NCI-H1417 treated with DMSO at 0.1 percent for 48 hours (cell line): ENCODE data around the gene LY6G5C.
"Not testable (repeated sequence)": the region's sequence is repeated elsewhere in the genome, so short reads cannot be mapped to it uniquely, and the experiment has no call there.

Experiments
- DNase-seq: peaks from one replicate; lab custom pipeline; 2025; lab: John Stamatoyannopoulos, UW

LY6G5C gene

DNA sequence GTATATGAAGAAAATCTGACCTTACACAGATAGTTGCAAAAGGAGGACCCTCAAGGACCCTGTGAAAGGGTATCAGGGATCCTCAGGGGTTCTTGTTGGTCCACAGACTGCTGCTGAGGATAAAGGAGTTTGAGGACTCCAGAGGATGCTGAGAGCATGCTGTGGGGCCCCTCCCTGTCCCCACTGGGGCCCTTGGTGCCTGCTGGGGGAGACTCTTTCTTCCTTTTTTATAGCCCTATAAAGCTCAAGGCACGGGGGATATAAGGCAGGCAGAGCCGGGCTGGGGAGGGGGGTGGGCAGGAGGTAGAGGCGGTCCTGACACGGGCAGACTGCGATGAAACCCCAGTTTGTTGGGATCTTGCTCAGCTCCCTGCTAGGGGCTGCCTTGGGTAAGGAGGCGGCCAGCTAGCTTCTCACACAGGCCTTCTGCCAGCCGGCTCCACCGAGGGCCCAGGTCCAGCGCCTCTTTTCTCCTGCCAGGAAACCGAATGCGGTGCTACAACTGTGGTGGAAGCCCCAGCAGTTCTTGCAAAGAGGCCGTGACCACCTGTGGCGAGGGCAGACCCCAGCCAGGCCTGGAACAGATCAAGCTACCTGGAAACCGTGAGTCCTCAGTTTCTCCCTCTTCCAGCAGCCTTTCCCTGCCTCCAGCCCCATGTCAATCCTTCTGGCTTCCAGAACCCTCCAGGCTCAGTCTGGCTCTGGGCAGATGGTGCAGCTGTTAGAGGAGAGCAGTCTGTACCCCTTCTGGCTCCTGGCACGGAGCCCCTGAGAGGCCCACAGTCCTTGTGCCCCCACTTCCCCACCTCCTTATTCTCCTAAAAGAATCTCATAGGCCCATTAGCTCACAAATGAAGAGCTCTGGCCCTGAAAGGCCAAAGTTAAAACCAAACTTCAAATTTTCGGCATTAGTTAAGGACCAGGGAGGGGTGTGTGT is 34.4 kb upstream of the LY6G5C start, which contains the start of gene LY6G6D:
TSS of gene LY6G6D (plus strand) at position 327 of the 937 bp plus-strand sequence. CDS start at position 335, 8 bp downstream.
- no peak for DNase-seq

DNA sequence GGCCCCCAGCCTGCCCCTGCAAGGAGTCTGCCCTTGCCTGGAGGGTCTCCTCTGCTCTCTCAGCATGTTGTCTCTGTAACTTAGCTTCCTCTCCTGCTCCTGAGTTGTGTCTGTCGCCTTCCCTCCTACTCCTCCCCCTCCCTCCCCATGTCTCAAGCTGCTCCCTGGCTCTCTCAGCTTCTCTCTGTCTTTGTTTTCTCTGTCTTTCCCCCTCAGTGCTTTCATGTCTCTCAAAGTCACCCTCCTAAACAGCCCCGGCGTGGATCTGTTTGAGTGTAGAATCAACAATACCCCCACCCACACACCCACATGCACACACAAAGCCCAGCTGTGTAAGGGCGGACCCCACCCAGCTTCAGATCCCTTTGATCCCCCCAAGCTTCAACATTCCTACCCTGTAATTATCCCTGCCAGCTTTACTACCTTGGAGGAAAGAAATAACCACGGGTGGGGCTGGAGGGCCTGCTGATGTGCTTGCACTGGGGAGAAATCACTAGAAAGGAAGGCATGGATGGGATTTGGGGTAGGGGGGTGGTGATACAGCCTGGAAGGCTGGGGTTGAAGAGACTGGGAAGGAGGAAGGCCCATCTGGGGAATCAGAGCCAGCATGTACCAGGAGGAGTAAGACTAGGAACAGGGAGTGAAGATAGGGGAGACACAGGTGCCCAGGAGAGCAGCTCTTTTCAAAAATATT is 33.3 kb upstream of the LY6G5C start:
- peak; percentile 65 for DNase-seq

DNA sequence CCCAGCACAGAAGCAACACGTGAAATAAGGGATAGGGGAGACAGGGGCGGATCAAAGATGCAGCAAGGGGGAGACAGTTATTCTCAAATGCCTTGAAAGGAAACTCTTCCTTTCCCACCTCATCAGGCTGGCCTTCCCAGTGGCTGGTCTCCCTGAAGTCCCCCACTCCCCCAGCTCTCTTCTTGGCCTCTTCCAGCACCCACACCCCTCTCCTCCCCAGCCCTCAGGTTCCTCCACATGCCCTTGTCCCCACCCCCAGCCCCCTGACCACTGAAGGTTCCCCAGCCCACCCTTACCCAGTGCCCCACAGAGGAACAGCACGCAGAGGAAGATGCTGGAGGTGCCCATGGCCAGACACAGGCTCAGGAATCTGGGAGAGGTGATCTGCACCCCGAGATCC is 32.6 kb upstream of the LY6G5C start:
- DNase-seq: no peak

- no peak for DNase-seq
Observed at GRCh38 chr6:31712296-31712695, 31.4 kb upstream of the LY6G5C start.

DNA sequence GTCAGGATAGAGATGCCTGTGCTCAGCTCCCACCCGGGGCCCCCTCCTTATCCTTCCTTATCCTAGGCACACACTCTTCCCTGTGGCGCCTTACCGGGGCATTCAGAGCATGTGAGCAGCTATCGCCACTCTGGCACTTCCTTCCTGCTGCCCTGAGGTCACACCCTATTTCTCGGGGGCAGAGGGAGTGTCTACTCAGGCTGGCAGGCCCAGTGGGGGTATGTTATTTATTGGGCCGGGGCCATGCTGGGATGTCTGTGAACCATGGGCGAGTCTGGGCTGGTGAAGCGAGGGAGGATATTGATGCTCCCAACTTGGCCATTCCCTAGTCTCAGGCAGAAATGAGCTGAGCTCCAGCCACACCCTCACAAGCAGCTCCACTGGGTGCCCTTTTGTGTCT is 30.4 kb upstream of the LY6G5C start:
- no peak for DNase-seq

GRCh38 chr6:31710523-31711219 is 29.8 kb upstream of the LY6G5C start:
- no peak for DNase-seq

GRCh38 chr6:31709157-31709556 is 28.3 kb upstream of the LY6G5C start:
- not testable (repeated sequence) for DNase-seq

GRCh38 chr6:31708224-31708623 is 27.4 kb upstream of the LY6G5C start:
- DNase-seq: no peak

GRCh38 chr6:31707701-31708100 is 26.8 kb upstream of the LY6G5C start:
- DNase-seq: no peak

DNA sequence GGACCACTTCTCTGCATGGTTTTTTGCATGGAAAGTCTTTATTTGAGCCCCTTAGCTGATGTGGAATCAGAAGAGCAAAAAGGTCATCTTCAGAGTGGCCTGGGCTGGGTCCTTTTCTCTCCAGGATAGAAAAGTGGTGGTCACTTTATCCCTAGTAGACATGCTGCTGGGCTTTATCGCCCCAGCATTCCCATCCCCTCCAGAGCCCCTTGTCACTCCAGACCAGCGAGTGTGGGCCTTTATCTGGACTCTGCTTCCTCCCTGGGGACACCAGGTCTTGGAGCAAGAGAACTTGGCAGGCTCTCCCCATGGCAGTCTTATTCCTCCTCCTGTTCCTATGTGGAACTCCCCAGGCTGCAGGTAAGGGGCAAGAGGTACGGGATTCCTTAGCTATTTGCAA is 25.7 kb upstream of the LY6G5C start, which contains the start of gene LY6G6F:
TSS of gene LY6G6F (plus strand) at position 268 of the 400 bp plus-strand sequence. CDS start at position 309, 41 bp downstream.
- no peak for DNase-seq

- no peak for DNase-seq
Observed at GRCh38 chr6:31705931-31706330, 25.1 kb upstream of the LY6G5C start.

DNA sequence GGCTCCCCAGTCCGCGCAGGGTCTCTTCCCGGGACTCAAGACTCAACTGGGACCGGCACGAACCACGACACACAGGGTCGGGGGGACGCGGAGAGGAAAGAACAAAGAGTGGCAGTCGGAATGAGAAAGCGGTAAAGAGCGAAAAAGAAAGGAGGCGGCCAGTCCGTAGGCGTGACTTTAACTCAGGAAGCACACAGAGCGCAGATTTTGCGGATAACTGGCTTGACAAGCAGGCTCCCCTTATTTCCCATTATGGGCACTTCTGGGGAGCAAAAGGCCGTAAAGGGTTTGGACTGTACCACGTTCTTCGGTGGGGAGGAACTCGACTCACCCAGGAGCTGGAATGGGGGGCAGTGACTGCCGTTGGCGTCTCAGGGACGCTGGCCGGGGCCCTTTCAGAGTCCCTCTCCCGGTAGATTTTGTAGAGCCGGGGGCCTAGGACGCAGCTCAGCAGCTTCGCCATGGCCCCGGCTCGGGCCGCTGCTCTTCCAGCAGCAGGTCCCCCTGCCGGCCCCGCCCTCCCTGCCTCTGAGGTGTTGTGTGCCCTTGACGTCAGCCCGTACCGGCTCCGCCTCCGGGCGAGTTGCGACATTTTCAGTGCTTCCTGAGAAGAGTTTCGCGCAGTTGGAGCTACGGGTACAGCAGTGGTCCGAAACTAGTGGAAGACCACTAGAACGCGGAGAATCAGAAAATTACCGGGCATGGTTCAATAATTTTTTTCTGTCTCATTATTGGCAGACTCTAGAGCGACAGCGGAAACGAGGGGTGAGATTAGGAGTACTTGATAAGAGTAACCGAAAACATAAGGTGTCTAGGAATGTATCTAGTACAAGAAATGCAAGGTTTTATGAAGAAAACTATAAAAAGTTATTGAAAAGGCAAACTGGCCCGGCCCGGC is 22.2 kb upstream of the LY6G5C start, which contains the start of gene ABHD16A:
TSS of gene ABHD16A (minus strand) at position 506 of the 898 bp plus-strand sequence. CDS start at position 463, 43 bp downstream.
- DNase-seq: peak; percentile 78

GRCh38 chr6:31702405-31702818 is 21.5 kb upstream of the LY6G5C start:
- DNase-seq: no peak

DNA sequence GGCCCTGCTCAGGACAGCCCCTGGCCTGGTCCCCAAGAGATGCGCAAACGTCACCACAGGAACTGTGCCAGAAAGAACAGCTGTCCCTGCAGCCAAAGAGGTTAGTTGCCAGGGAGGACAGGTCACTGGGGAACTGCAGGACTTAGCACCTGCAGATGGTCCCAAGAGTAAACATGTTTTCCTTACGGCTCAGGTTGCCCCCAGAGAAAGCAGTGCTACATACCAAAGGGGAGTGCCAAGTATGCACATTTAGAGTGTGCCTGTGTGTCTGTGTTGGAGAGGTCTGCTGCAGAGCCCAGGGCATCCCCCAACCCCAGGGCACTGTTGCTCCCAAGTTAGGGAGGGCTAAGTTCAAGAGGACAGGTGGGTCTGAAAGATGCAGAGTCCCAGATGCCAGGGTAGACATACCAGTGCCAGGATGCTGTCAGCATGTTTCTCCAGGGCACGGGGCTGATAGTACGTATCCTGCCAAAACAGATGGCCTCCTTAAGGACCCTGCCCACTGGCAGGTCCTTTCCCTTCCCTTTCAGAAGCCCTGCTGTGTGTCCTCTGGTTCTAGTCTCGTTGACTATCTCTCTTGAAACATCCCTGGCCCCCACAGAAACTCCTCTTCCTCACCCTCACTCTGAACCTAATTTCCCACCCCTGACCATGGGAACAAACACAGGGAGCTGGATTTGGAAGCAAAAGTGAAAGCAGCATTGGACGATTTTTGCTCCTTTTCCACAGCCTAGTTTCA is 21.0 kb upstream of the LY6G5C start:
- no peak for DNase-seq

DNA sequence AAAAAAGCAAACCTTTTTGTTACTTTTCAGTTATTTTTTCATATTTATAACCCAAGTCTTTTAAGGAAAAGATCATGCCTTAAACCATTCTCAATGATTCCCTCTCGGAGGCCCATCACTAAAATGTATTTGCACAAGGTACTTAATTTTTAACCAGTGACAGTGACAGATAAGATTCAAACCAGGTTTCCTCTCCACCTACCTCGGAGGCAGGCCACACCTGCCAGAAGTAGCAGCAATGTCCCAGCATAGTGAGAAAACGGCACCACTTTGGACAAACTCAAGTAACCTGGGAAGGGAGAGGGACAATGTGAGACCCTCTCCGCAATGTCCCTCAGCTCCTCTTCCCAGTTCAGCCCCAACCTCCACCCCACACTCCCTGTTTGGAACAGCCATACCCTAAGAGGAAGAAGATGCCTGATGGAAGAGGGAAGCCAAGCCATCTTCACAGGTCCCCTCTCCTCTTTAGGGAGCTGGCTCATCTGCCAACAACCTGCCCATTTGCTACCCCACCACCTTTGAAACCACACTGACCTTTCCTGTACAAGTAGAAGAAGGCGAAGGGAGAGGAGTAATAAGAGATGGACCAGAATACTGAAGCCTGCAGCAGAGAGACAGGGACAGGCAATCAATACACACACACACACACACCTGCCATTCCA is 20.0 kb upstream of the LY6G5C start:
- no peak for DNase-seq

- no peak for DNase-seq
Observed at GRCh38 chr6:31697555-31697954, 16.7 kb upstream of the LY6G5C start.

- no peak for DNase-seq
Observed at GRCh38 chr6:31693535-31693934, 12.7 kb upstream of the LY6G5C start.

GRCh38 chr6:31692886-31693285 is 12.0 kb upstream of the LY6G5C start:
- no peak for DNase-seq

- DNase-seq: no peak
Observed at GRCh38 chr6:31692353-31692752, 11.5 kb upstream of the LY6G5C start.

DNA sequence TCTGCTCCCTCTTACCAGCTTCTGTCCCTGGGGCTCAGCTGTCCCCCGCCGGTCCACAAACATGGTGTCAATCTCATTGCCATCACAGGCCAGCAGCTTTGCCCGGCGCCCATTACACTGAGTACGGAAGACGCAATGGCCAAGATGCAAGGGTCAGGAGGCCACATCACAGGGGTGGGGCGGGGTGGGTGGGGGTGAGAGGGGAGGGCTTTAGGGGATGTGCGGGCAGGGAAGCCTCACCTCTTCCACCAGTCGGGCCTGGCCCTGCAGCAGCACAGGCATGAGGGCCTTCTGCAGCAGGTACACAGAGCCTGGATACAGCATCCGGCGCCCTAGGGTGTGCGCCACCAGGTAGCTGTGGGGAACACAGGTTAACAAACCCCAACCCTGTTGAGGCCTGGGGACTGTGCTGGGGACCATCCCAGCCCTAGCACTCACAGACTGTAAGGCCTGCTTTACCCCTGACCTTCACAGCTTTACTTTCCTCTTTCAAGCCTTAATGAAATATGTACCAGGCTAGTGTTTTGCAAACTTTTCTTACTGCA is 10.8 kb upstream of the LY6G5C start:
- DNase-seq: no peak
